ENCODE measurements around the gene PPP1R1B.

PPP1R1B gene

DNA sequence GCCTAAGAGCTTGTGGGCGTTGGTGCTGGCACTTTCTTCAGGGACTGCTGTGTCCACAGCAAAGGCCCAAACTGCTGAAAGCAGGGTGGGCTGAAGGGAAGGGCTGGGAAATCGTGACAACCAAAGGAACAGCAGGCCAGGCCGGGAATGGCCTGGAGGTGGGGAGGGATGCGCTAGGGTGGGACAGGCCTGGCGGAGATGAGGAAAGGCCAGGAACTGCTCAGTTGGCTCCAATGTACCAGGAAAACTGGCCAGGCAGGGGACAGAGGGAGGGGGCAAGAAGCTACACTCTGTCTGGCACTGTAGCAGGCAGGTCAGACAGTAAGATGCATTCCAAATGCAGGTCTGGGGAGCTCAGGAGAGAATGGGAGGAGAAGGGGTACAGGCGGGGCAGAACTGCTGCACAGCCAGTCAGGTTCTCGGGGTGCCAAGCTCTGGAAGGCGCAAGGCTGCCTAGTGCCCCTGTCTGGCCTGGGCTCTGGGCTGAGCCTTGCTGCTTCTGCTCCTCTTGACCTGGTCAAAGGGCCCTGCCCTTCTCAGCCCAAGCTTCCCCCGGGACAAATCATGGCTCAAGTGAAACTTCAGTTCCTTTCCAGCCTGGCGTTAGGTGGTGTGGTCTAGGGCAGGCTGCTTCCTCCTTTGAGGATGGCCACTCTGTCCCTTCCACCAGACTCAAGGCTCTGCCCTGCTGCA is 48.8 kb downstream of the PPP1R1B start:
- no peak for DNase-seq (ENCODE audit: extremely low read depth, insufficient read length)
- Histone ChIP-seq H3K4me3 (replicated peaks; ENCODE audit: low read depth, low read length) (no peak overlapping the region), H3K27me3 (replicated peaks; ENCODE audit: control insufficient read depth, insufficient read depth, low read length) (no peaks in the 10 kb centered on the region), H3K36me3 (ENCODE audit: control insufficient read depth, insufficient read depth, low read length) (no peaks in the 10 kb centered on the region)
- TF ChIP-seq, protein P1, sequence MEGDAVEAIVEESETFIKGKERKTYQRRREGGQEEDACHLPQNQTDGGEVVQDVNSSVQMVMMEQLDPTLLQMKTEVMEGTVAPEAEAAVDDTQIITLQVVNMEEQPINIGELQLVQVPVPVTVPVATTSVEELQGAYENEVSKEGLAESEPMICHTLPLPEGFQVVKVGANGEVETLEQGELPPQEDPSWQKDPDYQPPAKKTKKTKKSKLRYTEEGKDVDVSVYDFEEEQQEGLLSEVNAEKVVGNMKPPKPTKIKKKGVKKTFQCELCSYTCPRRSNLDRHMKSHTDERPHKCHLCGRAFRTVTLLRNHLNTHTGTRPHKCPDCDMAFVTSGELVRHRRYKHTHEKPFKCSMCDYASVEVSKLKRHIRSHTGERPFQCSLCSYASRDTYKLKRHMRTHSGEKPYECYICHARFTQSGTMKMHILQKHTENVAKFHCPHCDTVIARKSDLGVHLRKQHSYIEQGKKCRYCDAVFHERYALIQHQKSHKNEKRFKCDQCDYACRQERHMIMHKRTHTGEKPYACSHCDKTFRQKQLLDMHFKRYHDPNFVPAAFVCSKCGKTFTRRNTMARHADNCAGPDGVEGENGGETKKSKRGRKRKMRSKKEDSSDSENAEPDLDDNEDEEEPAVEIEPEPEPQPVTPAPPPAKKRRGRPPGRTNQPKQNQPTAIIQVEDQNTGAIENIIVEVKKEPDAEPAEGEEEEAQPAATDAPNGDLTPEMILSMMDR (IDR thresholded peaks at IDR 0.05; ENCODE audit: insufficient read depth, low read length, poor library complexity, severe bottlenecking) = no peak

GRCh38 chr17:39676198-39676819 is 49.6 kb downstream of the PPP1R1B start:
- Histone ChIP-seq H3K36me3 (ENCODE audit: control insufficient read depth, insufficient read depth, low read length) (no peaks in the 10 kb centered on the region), H3K4me3 (replicated peaks; ENCODE audit: low read depth, low read length) (no peak overlapping the region), H3K27me3 (replicated peaks; ENCODE audit: control insufficient read depth, insufficient read depth, low read length) (no peaks in the 10 kb centered on the region)
- TF ChIP-seq, protein P1 (IDR thresholded peaks at IDR 0.05; ENCODE audit: insufficient read depth, low read length, poor library complexity, severe bottlenecking) = no peak
- peak; percentile 44 for DNase-seq (ENCODE audit: extremely low read depth, insufficient read length)

DNA sequence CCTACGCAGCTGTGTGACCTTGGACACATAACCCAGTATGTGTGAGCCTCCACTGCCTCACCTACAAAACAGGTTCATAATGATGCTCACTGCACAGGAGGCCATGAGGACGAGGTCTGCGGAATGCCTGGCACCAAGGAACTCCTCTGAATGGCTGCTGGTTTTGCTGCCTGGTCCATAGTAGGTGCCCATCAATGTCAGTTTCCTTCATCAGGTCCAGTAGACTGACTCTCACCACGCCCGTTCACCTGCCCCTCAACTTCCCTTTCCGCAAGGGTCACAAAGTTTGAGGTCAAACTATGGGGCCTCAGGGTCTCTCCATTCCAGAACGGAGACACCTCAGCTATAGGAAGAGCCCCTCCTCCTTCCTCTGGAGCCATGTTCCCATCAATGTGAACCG is 50.3 kb downstream of the PPP1R1B start:
- no peaks in the 10 kb centered on the region for H3K27me3 ChIP-seq (replicated peaks; ENCODE audit: control insufficient read depth, insufficient read depth, low read length)
- H3K4me3 ChIP-seq (replicated peaks; ENCODE audit: low read depth, low read length) = no peak overlapping the region
- H3K36me3 ChIP-seq (ENCODE audit: control insufficient read depth, insufficient read depth, low read length) = no peaks in the 10 kb centered on the region
- TF ChIP-seq, protein P1 (IDR thresholded peaks at IDR 0.05; ENCODE audit: insufficient read depth, low read length, poor library complexity, severe bottlenecking) = no peak
- no peak for DNase-seq (ENCODE audit: extremely low read depth, insufficient read length)

DNA sequence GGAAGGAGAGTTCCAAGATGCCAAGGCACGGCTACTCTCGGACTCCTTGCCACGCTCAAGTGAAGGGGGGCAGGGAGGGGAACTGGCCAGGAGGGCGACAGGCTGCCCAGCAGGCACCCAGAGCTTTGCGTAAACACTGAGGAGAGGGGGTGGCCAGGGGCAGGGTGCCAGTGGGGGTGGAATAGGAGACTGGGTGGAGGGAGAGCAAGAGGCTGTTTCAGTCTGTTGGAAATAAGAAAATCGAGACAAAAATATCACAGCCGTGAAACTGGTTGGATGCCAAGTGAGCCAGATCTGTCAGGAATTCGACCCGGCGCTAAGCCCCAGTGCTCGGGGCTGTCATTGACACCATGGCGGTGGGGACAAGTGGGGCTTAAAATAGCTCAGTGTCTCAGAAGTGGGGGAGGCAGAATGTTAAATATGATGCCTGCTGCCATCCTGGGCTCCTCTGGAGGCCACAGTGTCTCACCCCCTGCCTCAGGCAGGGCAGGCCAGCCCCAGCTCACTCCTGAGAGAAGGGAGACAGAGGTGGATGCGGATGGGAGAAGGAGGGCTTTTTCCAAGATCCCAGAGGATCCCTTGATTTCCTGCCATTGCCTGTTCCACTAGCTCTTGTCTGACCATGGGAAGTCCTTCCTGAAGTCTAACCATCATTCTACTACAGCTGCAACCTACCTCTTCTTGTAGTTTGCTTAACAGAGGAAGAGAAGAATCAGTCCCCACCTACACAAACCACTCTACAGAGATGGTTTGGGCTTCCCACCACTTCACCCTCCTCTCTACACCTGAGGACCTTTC is 51.0 kb downstream of the PPP1R1B start:
- Histone ChIP-seq H3K27me3 (replicated peaks; ENCODE audit: control insufficient read depth, insufficient read depth, low read length) (no peaks in the 10 kb centered on the region), H3K36me3 (ENCODE audit: control insufficient read depth, insufficient read depth, low read length) (no peaks in the 10 kb centered on the region), H3K4me3 (replicated peaks; ENCODE audit: low read depth, low read length) (no peak overlapping the region)
- TF ChIP-seq, protein P1 (IDR thresholded peaks at IDR 0.05; ENCODE audit: insufficient read depth, low read length, poor library complexity, severe bottlenecking) = no peak
- no peak for DNase-seq (ENCODE audit: extremely low read depth, insufficient read length)

DNA sequence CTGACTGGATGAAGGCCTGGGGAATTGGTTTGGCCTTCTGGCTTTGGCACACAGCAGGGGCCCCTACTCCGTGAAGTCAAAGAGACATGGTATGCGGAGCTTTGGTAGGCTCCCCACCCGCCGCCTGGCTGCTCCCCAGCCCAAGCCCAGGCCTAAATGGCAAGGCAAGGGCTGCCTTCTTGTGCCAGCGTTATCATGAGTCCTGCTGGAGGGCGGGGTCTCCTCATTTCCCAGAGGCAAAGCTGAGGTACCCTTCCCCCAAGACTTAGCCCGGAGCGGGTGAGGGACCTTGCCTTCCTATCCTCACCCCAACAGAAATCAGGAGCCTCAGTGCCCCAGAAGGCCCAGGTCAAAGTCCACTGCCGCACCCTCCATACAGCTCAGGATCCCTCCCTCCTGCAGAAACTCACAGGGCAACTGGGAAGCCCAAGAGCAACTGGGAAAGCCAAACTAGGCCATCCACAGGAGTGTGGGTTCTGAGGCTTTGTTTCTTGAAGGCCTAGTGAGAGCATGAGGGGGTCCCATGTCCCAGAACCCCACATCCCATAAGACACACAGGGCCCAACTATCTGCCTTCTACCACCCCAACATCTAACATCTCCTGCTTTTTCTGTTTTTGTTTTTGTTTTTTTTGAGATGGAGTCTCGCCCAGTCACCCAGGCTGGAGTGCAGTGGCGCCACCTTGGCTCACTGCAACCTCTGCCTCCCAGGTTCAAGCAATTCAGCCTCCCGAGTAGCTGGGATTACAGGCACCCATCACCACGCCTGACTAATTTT is 51.8 kb downstream of the PPP1R1B start:
- Histone ChIP-seq H3K4me3 (replicated peaks; ENCODE audit: low read depth, low read length) (no peak overlapping the region), H3K36me3 (ENCODE audit: control insufficient read depth, insufficient read depth, low read length) (no peaks in the 10 kb centered on the region), H3K27me3 (replicated peaks; ENCODE audit: control insufficient read depth, insufficient read depth, low read length) (no peaks in the 10 kb centered on the region)
- no peak for DNase-seq (ENCODE audit: extremely low read depth, insufficient read length)
- TF ChIP-seq, protein P1 (IDR thresholded peaks at IDR 0.05; ENCODE audit: insufficient read depth, low read length, poor library complexity, severe bottlenecking) = no peak
